Stimulated activated effector memory CD8-positive, alpha-beta T cell treated with anti-CD3 and anti-CD28 coated beads, Interleukin-12 subunit alpha, Interleukin-12 subunit beta, amount 100 ng/mL, for 72 hours (primary cell): ENCODE results near the gene ARRDC4.

Source experiments
- ATAC-seq: fragments of 150-1000 bp; cut with Tn5 transposase; 2 replicates; pipeline ENCODE4 v1.10.0; 2021
- DNase-seq, 2 donors: peaks; one replicate each; pipeline ENCODE4 v3.0.0; 2021 to 2022; ENCODE audit warnings: low spot score in 2 of 2
- H3K27ac Mint-ChIP-seq: one replicate; pipeline ENCODE4 v1.8.0; 2022; ENCODE audit warnings: mild to moderate bottlenecking, mixed read lengths
- H3K36me3 Mint-ChIP-seq: one replicate; pipeline ENCODE4 v1.8.0; 2022; ENCODE audit warnings: mild to moderate bottlenecking, mixed read lengths
- H3K4me1 Mint-ChIP-seq: one replicate; pipeline ENCODE4 v1.8.0; 2022; ENCODE audit warnings: mixed read lengths
- H3K4me3 Mint-ChIP-seq: one replicate; pipeline ENCODE4 v1.8.0; 2022; ENCODE audit warnings: mild to moderate bottlenecking, mixed read lengths
- H3K9me3 Mint-ChIP-seq: one replicate; pipeline ENCODE4 v1.8.0; 2022; ENCODE audit warnings: mixed read lengths

The ARRDC4 gene

DNA sequence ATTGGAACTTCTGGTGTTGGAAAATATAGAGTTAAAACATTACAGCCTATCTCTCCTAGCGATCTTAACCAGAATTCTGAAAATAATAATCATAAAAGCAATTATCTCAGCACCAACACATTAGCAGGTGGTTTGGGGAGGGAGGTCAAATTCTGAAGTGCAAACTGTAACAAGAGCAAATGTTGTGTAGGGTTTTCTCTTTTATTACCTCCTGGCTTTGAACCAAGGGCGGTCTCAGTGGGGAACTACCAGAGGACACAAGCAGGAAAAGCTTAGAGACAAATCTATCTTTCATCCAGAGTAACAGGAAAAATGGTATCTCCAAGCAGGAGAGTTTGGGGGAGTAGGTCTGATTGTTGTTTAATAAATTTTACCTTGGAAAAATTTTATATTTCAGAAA is 5.5 kb upstream of the ARRDC4 start:
- H3K9me3 Mint-ChIP-seq = peaks cover 4% of the 10 kb centered on the region
- no peaks in the 10 kb centered on the region for H3K4me1 Mint-ChIP-seq
- DNase-seq (no peak), ATAC-seq (no peak)
- H3K27ac Mint-ChIP-seq = no peak overlapping the region
- no peak overlapping the region for H3K4me3 Mint-ChIP-seq
- no peaks in the 10 kb centered on the region for H3K36me3 Mint-ChIP-seq

DNA sequence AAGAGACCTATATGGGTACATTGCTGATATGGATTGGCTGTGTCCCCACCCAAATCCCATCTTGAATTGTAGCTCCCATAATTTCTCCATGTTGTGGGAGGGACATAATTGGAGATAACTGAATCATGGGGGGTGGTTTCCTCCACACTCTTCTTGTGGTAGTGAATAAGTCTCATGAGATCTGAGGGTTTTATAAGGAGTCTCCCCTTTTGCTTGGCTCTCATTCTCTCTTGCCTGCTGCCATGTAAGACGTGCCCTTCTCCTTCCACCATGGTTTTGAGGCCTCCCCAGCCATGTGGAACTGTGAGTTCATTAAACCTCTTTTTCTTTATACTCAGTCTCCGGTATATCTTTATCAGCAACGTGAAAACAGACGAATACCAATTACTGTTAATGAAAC is 5.0 kb upstream of the ARRDC4 start:
- Mint-ChIP-seq H3K4me3 (no peak overlapping the region), H3K27ac (no peak overlapping the region), H3K4me1 (peaks cover 5% of the 10 kb centered on the region), H3K9me3 (peaks cover 4% of the 10 kb centered on the region), H3K36me3 (no peaks in the 10 kb centered on the region)
- ATAC-seq = no peak
- DNase-seq = no peak

DNA sequence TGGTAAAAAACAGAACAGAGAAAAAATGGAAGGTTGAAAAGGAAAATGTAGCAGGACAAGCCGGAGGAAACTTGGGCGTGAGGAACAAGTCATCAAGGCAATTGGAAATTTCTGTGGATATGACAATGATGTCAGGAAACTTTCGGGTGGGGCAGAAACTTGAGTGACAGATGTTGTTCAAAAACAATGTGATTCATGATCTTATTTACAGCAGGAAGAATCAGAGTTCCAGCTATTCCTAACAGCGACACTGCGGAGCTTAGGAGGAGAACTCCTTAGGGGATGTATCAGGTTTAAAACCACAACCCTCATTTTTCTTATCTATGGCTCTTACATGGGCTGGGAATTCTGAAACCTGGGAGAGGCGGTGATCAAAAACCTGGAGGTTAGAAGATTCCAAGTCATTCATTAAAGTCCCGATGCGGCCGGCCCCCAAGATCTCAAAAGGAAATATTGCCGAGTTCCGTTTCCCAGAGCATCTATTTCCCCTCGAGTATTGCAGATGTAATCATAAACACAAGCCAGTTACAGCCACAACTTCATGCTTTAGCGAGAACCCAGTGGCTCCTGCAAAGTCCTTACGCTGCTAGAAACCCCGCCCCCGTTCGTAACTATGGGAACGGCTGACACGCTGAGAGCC is 659 bp upstream of the ARRDC4 start:
- no peak overlapping the region for H3K27ac Mint-ChIP-seq
- peaks cover 5% of the 10 kb centered on the region for H3K4me1 Mint-ChIP-seq
- peak overlapping the region; percentile 57 for H3K4me3 Mint-ChIP-seq
- no peak for DNase-seq
- H3K36me3 Mint-ChIP-seq = no peaks in the 10 kb centered on the region
- H3K9me3 Mint-ChIP-seq = peaks cover 10% of the 10 kb centered on the region
- ATAC-seq = no peak

DNA sequence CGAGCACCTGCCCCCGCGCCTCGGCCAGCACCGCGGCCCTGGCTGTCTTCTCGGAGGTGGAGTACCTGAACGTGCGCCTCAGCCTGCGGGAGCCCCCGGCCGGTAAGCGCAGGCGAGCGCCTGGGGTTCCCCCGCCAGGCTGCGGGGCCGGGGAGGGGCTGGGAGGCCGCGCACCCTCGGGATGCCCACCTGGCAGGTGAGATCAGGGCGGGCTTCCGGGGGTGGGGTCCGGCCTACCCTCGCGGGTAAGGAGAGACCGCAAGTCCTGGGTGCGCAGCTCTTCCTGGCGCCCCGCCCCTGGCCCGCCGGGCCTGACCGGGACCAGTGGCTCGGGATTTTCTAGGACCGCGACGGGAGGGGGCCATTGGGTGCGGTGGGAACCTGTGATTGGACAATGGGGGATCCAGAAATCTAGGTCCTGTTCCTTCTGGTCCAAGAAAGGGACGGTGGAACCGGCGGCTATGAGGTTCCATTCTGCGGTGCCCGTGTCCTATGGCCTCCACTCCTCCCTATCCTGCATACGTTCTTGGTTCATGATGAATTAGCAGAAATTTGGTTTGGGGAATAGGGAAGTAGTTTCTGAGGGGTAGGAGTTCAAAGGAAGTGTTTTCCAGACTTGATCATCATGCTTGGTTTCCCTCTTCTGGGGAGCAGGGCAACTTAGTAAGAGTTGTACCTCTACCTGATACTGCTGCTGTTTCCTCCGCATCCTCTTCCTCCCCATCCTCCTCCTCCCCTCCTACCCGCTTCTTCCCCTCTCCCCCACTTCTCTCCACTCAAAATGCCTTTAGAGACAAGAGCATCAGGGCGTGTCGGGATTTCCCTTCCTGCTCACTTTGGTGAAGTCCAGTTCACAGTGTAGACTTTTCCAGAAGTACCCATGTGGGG is 808 bp downstream of the ARRDC4 start:
- Mint-ChIP-seq H3K4me1 (peaks cover 5% of the 10 kb centered on the region), H3K9me3 (peaks cover 10% of the 10 kb centered on the region), H3K27ac (no peak overlapping the region), H3K36me3 (no peaks in the 10 kb centered on the region), H3K4me3 (peak overlapping the region; percentile 57)
- no peak for DNase-seq
- ATAC-seq = peak; percentile 1

DNA sequence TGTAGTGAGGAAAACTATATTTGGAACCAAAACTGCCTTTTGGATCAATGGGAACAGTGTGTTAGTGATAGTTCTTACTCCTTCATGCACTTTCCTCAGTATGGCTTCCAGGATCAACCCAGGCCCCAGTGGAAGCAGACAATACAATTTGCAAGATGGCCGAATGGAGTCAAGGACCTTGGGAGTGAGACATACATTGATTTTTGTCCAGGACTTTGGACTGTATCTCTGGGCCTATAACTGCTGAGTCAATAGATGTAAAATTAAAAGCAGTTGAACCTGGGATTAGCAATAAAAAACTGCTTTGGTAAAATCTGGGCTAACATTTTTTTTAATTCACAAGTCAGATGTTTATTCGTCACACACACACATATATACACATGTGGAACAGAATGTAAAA is 1.8 kb downstream of the ARRDC4 start:
- Mint-ChIP-seq H3K4me1 (peaks cover 5% of the 10 kb centered on the region), H3K9me3 (peaks cover 10% of the 10 kb centered on the region), H3K4me3 (no peak overlapping the region), H3K36me3 (no peaks in the 10 kb centered on the region), H3K27ac (no peak overlapping the region)
- DNase-seq (no peak), ATAC-seq (no peak)

DNA sequence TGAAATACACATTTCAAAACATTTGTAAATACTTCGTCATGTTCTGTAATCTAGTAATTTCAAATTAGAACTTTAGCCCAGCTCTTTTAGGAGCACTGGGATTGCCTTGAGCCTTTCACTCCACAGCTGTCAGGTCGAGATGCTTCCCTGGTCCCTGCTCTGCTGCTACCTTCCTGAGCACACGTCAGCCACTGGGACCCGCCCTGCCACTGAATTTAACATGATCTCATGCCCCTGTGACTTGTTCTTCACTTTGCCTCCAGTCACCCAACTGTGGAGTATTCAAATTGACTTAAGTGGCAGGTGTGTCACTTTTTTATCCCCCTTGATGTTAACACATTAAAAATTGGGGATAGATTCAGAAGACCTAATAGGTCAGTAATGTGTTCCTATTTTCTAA is 3.3 kb downstream of the ARRDC4 start:
- Mint-ChIP-seq H3K36me3 (no peaks in the 10 kb centered on the region), H3K9me3 (peaks cover 5% of the 10 kb centered on the region), H3K27ac (no peak overlapping the region), H3K4me3 (no peak overlapping the region), H3K4me1 (peaks cover 5% of the 10 kb centered on the region)
- no peak for DNase-seq
- ATAC-seq = no peak

DNA sequence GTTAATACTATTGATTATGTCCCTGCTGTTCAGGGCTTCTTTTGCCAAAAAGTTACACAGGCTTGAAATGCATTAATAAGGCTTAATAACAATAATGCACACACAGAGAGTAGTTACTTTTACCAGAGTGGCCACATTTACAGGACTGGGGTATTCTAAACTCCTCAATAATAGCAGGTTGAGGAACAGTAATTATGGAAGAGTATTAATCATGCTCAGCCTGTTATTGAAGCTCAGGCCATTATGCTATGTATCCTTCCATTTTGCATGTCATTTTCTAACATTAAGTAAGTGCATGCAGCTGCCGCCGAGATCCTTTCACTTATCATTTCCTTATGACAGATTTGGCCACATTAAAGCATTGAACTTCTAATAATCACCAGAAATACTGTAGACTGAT is 5.7 kb downstream of the ARRDC4 start:
- Mint-ChIP-seq H3K9me3 (peaks cover 5% of the 10 kb centered on the region), H3K4me1 (no peaks in the 10 kb centered on the region), H3K4me3 (no peak overlapping the region), H3K27ac (no peak overlapping the region), H3K36me3 (no peaks in the 10 kb centered on the region)
- ATAC-seq (no peak), DNase-seq (no peak)

DNA sequence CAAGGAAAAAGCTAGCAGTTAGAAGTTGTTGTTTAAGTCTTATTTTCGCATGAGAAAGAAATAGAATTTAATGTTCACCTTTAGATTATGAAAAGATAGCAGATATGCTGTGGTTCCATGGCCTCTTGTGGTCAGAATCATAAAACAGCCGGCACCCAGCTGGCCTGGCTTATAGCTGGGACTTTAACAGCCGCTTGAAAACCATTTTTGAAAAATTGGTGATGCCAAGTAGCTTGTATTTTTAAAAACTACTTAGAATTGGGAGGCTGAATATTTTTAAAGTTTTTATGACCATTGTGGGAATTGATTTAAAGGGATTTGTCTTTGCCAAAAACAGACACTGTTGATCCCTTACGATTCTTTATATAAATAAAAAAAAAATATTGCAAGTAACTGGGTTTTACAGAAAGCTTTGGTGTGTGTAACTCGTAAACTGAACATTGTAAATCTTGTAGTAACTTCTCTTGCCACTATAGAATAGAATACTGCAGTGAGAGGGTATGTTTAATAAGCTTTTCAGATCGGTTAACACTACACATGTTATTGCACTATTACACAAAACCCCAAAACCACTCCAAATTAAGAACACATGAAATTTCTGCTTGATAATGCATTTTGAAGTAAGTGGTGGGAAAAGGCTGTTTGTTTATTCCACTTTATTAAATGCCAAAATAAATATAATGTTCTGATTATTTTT is 6.6 kb downstream of the ARRDC4 start:
- no peak for DNase-seq
- Mint-ChIP-seq H3K4me1 (no peaks in the 10 kb centered on the region), H3K9me3 (peaks cover 3% of the 10 kb centered on the region), H3K4me3 (no peak overlapping the region), H3K36me3 (no peaks in the 10 kb centered on the region), H3K27ac (no peak overlapping the region)
- no peak for ATAC-seq

DNA sequence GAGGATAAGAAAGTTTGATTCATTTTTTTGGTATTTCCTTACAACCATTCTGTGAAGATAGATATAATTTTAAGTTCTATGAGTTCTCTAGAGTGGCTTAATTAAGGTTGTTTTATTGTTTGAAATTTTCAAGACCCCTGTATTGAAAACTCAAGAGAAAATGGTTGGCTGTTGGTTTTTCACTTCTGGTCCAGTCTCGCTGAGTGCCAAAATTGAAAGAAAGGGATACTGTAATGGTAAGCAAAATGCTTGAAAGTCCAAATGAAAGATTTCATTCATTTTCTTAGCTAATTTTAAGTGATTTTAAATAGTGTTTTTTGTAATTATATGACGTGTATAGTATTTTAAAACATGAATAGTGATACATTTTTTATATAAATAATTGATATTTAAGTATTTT is 7.4 kb downstream of the ARRDC4 start:
- H3K9me3 Mint-ChIP-seq = peaks cover 3% of the 10 kb centered on the region
- no peak for ATAC-seq
- no peak overlapping the region for H3K27ac Mint-ChIP-seq
- DNase-seq = no peak
- H3K36me3 Mint-ChIP-seq = no peaks in the 10 kb centered on the region
- no peak overlapping the region for H3K4me3 Mint-ChIP-seq
- no peaks in the 10 kb centered on the region for H3K4me1 Mint-ChIP-seq

DNA sequence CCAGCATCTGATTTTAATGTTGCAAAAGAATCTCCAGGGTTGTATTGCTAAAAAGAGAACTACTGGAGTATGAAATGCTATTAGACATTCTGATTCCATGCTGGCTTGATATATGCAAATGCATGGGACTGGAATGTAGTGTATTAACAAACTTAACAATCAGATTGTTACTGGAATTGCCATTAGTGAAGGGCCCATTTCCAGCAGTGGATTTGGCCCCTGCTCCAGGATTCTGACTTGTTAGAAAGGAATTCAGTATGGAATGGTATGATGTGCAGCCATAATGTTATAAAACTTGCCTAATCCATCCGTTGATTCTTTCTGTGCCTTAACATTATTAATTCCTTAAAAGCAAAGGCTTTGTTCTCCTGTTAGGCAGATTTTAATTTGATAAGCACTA is 7.9 kb downstream of the ARRDC4 start:
- H3K9me3 Mint-ChIP-seq = peaks cover 2% of the 10 kb centered on the region
- ATAC-seq = no peak
- no peaks in the 10 kb centered on the region for H3K36me3 Mint-ChIP-seq
- DNase-seq = no peak
- no peak overlapping the region for H3K27ac Mint-ChIP-seq
- no peak overlapping the region for H3K4me3 Mint-ChIP-seq
- no peaks in the 10 kb centered on the region for H3K4me1 Mint-ChIP-seq

DNA sequence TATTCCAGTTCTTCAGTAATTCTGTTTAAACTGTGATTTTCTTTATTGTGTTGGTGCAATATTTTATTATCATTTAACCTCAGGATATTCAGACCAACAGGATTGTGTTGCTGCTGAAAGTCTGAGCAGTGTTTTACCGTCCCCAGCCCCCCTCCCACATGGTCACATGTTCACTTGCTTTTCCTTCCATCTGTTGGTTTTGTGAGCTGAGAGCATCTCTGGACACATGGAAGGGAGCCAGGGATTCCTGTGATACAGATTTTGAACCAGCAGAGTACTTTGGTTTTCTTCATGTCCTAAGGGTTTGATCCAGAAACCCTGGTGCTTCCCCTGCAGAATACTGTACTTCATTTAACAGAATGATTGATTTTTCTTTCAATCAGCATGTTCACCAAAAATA is 11.9 kb downstream of the ARRDC4 start:
- DNase-seq (no peak), ATAC-seq (no peak)
- no peaks in the 10 kb centered on the region for H3K36me3 Mint-ChIP-seq
- H3K27ac Mint-ChIP-seq = no peak overlapping the region
- H3K4me1 Mint-ChIP-seq = no peaks in the 10 kb centered on the region
- no peak overlapping the region for H3K4me3 Mint-ChIP-seq
- no peaks in the 10 kb centered on the region for H3K9me3 Mint-ChIP-seq

DNA sequence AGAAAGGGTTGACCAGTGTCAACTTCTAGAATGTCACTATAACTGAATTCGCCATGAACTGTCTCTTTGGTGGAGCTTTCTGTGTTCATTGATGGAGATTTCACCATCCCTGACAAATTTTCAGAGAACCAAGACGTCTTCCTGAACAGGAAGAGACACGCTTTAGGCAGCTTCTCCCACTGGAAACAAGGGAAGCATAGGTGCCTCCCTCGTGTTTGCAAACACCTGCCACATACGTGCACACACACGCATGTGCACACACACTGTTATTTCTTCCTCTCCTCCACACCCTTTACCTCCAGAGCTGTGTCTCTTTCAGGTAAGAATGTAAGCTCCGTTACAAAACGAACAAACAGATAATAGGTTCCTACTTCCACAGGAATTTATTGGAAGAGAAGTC is 15.6 kb downstream of the ARRDC4 start:
- DNase-seq (no peak), ATAC-seq (no peak)

DNA sequence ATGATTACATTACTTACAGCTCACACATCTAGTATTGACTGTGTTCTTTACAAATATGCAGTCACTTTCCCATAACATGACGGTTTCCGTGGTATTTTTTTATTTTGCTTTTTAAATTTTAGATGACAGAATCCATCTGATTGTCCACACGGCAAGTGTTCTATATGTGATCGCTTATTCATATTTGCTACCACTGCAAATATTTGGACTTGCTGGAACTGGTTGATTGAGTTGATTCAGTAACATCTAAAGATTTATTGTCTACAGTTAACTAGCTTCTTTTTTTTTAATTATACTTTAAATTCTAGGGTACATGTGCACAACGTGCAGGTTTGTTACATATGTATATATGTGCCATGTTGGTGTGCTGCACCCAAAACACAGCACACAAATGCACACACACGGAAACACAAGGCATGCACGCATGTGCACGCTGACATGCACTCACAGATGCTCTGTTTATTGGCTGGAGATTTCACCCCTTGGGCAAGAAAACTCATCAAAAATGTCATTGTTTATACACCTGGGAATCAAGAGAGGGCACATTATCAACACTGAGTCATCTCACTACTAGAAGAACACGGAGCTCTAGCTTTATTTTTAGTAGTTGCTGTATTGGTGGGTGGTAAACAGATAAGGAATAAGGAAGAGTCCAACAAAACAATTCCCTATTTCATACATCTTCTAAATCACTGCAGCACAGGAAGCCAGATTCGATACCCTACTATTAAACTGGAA is 16.4 kb downstream of the ARRDC4 start:
- Mint-ChIP-seq H3K27ac (no peak overlapping the region), H3K36me3 (no peaks in the 10 kb centered on the region), H3K4me3 (no peak overlapping the region), H3K4me1 (no peaks in the 10 kb centered on the region), H3K9me3 (peaks cover 4% of the 10 kb centered on the region)
- no peak for ATAC-seq
- DNase-seq = no peak

More for the DNA sequence above, 15.6 kb downstream of the ARRDC4 start:
- H3K36me3 Mint-ChIP-seq = no peaks in the 10 kb centered on the region
- no peaks in the 10 kb centered on the region for H3K4me1 Mint-ChIP-seq
- no peak overlapping the region for H3K27ac Mint-ChIP-seq
- no peak overlapping the region for H3K4me3 Mint-ChIP-seq
- peaks cover 4% of the 10 kb centered on the region for H3K9me3 Mint-ChIP-seq

DNA sequence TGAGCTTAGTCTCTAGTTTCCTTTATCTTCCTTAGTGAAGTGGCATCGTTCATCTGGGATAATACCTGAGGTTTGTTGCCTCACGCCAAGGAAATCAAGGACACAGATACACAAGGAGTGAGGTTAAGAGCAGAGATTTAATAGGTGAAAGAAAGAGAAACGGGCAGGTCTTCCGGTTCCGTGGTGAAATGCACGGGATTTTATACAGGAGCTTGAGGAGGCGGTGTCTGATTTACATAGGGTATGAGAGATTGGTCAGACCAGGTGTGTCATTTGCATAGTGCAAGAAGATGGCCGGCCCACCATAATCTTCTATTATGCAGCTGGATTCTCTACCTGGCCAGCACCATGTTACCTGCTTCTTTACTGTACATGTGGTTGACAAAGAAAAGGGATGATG is 17.2 kb downstream of the ARRDC4 start:
- no peak overlapping the region for H3K4me3 Mint-ChIP-seq
- peaks cover 4% of the 10 kb centered on the region for H3K9me3 Mint-ChIP-seq
- no peaks in the 10 kb centered on the region for H3K36me3 Mint-ChIP-seq
- DNase-seq (no peak), ATAC-seq (no peak)
- no peak overlapping the region for H3K27ac Mint-ChIP-seq
- no peaks in the 10 kb centered on the region for H3K4me1 Mint-ChIP-seq

DNA sequence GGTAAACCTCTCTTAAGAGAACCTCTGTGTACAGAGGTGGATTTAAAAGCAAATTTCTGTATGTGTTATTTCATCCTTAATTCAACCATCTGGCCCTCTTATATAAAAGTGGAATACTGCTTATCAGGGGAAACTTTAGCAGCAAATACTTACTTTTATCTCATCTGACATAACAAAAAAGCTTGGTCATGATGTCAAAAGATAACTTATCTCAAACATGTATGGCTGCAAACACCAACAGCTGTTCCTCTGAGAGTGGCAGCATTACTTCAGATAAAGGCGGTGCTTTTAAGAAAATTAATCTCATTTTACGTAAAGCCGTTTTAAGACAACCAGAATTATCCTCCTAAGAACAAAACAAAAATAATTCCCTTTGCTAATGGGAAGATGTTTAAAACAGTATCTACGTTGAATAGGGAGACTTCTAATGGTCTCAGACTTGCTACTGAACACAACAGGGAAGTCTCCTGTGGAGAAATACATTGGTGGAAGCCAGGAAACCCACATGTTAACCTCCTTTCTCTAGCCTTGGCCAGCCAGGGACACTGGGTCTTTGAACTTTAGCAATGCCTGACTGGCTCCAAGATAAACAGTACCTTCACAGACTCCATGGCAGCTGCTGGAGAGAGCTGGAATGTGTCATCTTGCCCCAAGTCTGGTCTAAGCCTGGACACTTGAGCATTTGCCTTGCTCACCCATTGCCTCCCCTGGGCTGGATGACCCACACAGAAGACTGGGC is 18.1 kb downstream of the ARRDC4 start:
- H3K27ac Mint-ChIP-seq = no peak overlapping the region
- ATAC-seq (no peak), DNase-seq (no peak)
- H3K4me1 Mint-ChIP-seq = no peaks in the 10 kb centered on the region
- H3K9me3 Mint-ChIP-seq = peaks cover 4% of the 10 kb centered on the region
- no peak overlapping the region for H3K4me3 Mint-ChIP-seq
- no peaks in the 10 kb centered on the region for H3K36me3 Mint-ChIP-seq
